ENCODE data around the gene SDHAF2.
"Not testable (repeated sequence)": the region's sequence is repeated elsewhere in the genome, so short reads cannot be mapped to it uniquely, and the experiment has no call there.

Gene SDHAF2

GRCh38 chr11:61413496-61413895 is 16.4 kb upstream of the SDHAF2 start:
- H3K27ac Mint-ChIP-seq: peak overlapping the region; percentile 72
- no peaks in the 10 kb centered on the region for H3K9me3 Mint-ChIP-seq
- peaks cover 28% of the 10 kb centered on the region for H3K4me1 Mint-ChIP-seq (ENCODE audit: low read depth)
- DNase-seq: no peak
- H3K36me3 Mint-ChIP-seq (ENCODE audit: low read depth): peaks cover 98% of the 10 kb centered on the region
- H3K4me3 Mint-ChIP-seq: no peak overlapping the region
- H3K27me3 Mint-ChIP-seq: no peaks in the 10 kb centered on the region

GRCh38 chr11:61414547-61414946 is 15.4 kb upstream of the SDHAF2 start:
- Mint-ChIP-seq H3K27ac (peak overlapping the region; percentile 76), H3K4me3 (no peak overlapping the region)

GRCh38 chr11:61415381-61415780 is 14.5 kb upstream of the SDHAF2 start:
- Mint-ChIP-seq H3K36me3 (ENCODE audit: low read depth) (peaks cover 98% of the 10 kb centered on the region), H3K4me1 (ENCODE audit: low read depth) (peaks cover 46% of the 10 kb centered on the region), H3K27ac (peak overlapping the region; percentile 76), H3K9me3 (no peaks in the 10 kb centered on the region), H3K27me3 (no peaks in the 10 kb centered on the region), H3K4me3 (no peak overlapping the region)
- no peak for DNase-seq

More at GRCh38 chr11:61414547-61414946, 15.4 kb upstream of the SDHAF2 start:
- no peak for DNase-seq
- Mint-ChIP-seq H3K9me3 (no peaks in the 10 kb centered on the region), H3K27me3 (no peaks in the 10 kb centered on the region), H3K36me3 (ENCODE audit: low read depth) (peaks cover 98% of the 10 kb centered on the region), H3K4me1 (ENCODE audit: low read depth) (peaks cover 37% of the 10 kb centered on the region)

DNA sequence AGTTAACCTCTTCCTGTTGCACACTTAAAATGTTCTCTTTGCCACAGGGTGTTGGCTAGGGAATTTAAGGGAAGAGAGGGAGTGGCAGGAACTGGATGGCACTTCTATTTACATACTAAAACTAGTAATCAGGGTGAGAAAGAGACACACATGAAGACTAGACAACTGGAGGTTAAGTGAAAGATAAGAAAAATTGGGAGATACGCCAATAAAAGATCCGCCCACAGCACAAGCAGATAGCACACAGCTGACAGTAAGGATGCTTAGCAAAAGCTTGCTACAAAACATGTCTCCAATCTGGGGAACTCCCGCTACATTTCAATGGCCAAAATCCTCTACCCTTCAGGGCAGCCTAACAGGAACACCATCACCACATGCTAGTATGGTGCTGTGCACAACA is 13.0 kb upstream of the SDHAF2 start:
- H3K9me3 Mint-ChIP-seq: no peaks in the 10 kb centered on the region
- no peaks in the 10 kb centered on the region for H3K27me3 Mint-ChIP-seq
- no peak overlapping the region for H3K4me3 Mint-ChIP-seq
- DNase-seq: no peak
- H3K27ac Mint-ChIP-seq: peak overlapping the region; percentile 85
- peaks cover 55% of the 10 kb centered on the region for H3K4me1 Mint-ChIP-seq (ENCODE audit: low read depth)
- H3K36me3 Mint-ChIP-seq (ENCODE audit: low read depth): peaks cover 98% of the 10 kb centered on the region

- peaks cover 62% of the 10 kb centered on the region for H3K4me1 Mint-ChIP-seq (ENCODE audit: low read depth)
Observed at GRCh38 chr11:61417670-61418069, 12.3 kb upstream of the SDHAF2 start.

DNA sequence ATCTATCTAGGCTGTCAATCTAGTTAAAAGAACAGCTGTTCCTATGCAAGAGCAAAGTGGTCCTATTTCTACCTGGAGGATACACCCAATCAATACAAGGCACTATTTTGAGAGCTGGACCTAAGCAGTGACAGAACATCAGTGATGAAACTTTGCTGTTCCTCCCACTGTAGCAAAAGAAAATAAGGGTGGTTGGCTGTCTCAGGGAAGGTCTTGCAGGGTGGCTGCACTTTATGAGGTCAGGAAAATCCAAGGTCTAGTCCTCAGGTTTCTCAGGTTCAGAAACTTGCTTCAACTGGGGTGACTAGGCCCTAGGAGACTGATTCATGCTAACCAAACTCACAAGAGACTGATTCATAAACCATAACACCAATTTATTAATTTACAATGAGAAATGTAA is 11.8 kb upstream of the SDHAF2 start:
- H3K4me1 Mint-ChIP-seq (ENCODE audit: low read depth): peaks cover 63% of the 10 kb centered on the region
- H3K27me3 Mint-ChIP-seq: no peaks in the 10 kb centered on the region
- H3K4me3 Mint-ChIP-seq: no peak overlapping the region
- no peak for DNase-seq
- peak overlapping the region; percentile 85 for H3K27ac Mint-ChIP-seq
- H3K36me3 Mint-ChIP-seq (ENCODE audit: low read depth): peaks cover 97% of the 10 kb centered on the region
- H3K9me3 Mint-ChIP-seq: no peaks in the 10 kb centered on the region

More at GRCh38 chr11:61417670-61418069, 12.3 kb upstream of the SDHAF2 start:
- DNase-seq: no peak
- Mint-ChIP-seq H3K27me3 (no peaks in the 10 kb centered on the region), H3K27ac (peak overlapping the region; percentile 85), H3K36me3 (ENCODE audit: low read depth) (peaks cover 98% of the 10 kb centered on the region), H3K4me3 (no peak overlapping the region), H3K9me3 (no peaks in the 10 kb centered on the region)

DNA sequence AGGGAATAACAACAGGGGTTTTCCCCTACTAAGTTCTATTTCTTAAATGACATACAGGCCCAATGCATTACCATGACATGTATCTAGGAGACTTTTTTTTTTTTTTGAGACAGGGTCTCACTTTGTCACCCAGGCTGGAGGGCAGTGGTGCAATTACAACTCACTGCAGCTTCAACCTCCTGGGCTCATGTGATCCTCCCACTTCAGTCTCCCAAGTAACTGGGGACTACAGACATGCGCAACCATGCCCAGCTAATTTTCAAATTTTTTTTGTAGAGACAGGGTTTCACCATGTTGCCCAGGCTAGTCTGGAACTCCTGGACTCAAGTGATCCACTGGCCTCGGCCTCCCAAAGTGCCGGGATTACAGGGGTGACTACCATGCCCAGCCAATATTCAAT is 7.7 kb upstream of the SDHAF2 start:
- Mint-ChIP-seq H3K27ac (peak overlapping the region; percentile 44), H3K27me3 (no peaks in the 10 kb centered on the region), H3K36me3 (ENCODE audit: low read depth) (peaks cover 98% of the 10 kb centered on the region), H3K4me1 (ENCODE audit: low read depth) (peaks cover 81% of the 10 kb centered on the region), H3K9me3 (no peaks in the 10 kb centered on the region), H3K4me3 (no peak overlapping the region)
- no peak for DNase-seq

DNA sequence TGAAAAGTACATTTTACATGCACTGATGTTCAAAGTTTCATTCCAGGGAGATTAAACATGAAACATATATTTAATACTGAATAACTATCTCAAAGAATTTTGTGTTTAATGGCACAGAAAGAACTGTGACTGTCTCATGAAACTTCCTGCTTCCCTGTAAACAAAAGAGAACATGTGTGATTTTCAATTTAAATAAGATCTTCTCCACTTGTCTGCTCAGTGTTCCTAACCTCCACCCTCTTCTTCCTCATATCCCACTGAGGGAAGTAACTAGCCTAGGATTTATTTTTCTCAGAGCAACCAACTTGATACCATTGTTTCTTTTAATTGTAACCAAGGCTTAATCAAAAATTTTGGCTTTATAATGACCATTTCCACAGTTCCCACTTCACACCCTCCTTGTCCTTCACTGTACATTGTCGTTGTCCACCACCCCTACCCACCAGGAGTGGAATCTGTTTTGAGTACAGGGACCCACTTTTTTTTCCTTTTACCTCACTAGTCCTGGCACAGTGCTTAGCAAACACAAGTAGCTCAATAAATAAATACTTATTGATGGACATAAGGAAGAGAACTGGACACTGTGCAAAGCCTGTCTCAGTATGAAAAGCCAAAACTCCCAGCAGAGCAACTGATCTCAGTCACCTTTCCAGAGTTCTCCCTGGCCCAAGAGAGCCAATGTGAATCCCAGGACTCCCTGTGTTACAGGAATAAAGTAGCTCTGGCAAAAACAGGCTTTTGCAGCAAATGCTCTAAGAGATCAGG is 4.4 kb upstream of the SDHAF2 start:
- H3K27ac Mint-ChIP-seq: peak overlapping the region; percentile 79
- DNase-seq: no peak
- peaks cover 67% of the 10 kb centered on the region for H3K4me1 Mint-ChIP-seq (ENCODE audit: low read depth)
- H3K36me3 Mint-ChIP-seq (ENCODE audit: low read depth): peaks cover 97% of the 10 kb centered on the region
- no peaks in the 10 kb centered on the region for H3K27me3 Mint-ChIP-seq
- H3K9me3 Mint-ChIP-seq: no peaks in the 10 kb centered on the region
- H3K4me3 Mint-ChIP-seq: no peak overlapping the region

DNA sequence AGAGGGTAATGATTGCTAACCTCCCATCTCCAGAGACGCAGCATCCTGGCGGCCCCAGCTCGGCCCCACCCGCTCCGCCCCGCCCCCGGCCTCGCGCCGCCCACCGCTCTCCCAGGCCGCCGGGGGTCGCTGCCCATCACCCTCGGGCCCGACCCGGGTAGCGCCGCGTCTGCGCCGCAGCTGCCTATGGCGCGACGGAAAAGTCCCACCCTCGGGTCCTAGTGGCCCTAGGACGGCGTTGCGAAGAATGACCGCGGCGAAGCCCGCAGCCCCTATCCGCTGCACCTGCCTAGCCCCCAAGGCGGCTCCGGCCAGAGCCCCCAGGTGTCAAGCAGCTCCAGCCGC is 606 bp upstream of the SDHAF2 start:
- peaks cover 71% of the 10 kb centered on the region for H3K4me1 Mint-ChIP-seq (ENCODE audit: low read depth)
- no peaks in the 10 kb centered on the region for H3K27me3 Mint-ChIP-seq
- H3K27ac Mint-ChIP-seq: peak overlapping the region; percentile 99
- H3K4me3 Mint-ChIP-seq: peak overlapping the region; percentile 97
- peaks cover 84% of the 10 kb centered on the region for H3K36me3 Mint-ChIP-seq (ENCODE audit: low read depth)
- DNase-seq: peak; percentile 83
- H3K9me3 Mint-ChIP-seq: no peaks in the 10 kb centered on the region

DNA sequence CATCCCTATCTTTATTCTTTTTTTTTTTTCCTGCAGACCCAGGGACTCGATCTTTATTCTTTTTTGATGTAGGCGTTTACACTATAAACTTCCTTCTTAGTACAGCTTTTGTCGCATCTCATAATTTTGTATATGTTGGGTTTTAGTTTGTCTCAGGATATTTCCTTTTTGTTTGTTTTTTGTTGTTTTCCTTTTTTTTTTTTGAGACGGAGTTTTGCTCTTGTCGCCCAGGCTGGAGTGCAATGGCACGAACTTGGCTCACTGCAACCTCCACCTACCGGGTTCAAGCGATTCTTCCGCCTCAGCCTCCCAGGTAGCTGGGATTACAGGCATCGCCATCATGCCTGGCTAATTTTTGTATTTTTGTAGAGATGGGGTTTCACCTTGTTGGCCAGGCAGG is 915 bp downstream of the SDHAF2 start:
- Mint-ChIP-seq H3K4me3 (peak overlapping the region; percentile 97), H3K27ac (peak overlapping the region; percentile 99), H3K4me1 (ENCODE audit: low read depth) (peaks cover 67% of the 10 kb centered on the region), H3K36me3 (ENCODE audit: low read depth) (peaks cover 78% of the 10 kb centered on the region)
- not testable (repeated sequence) for H3K27me3 Mint-ChIP-seq, H3K9me3 Mint-ChIP-seq, DNase-seq

DNA sequence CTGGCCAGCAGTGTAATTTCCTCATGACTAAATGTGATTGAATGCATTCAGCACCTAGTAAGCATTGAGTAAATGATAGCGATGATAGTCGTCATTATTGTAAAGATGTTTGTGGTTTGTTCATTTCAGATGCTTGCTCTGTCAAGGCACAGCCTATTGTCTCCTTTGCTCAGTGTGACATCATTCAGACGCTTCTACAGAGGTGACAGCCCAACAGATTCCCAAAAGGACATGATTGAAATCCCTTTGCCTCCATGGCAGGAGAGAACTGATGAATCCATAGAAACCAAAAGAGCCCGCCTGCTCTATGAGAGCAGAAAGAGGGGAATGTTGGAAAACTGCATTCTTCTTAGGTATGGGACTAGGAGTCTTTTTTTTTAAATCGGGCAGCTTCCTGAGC is 7.6 kb downstream of the SDHAF2 start:
- Mint-ChIP-seq H3K4me3 (no peak overlapping the region), H3K4me1 (ENCODE audit: low read depth) (peaks cover 38% of the 10 kb centered on the region), H3K27me3 (no peaks in the 10 kb centered on the region), H3K27ac (peak overlapping the region; percentile 9), H3K9me3 (no peaks in the 10 kb centered on the region), H3K36me3 (ENCODE audit: low read depth) (peaks cover 83% of the 10 kb centered on the region)
- DNase-seq: no peak

DNA sequence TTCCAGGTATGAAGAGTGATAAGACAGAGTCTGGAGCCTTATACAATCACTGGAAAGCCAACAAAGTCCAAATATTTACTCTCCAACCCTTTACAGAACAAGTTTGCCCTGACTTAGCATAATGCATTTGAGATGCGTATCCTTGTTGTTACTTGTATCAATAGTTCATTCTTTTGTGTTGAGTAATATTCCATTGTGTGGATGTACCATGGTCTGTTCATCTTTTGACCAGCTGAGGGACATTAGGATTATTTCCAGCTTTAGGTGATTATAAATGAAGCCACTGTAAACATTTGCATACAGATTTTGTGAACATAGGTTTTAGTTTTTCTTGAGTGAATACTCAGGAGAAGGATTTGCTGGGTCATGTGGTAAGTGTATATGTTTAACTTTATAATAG is 9.7 kb downstream of the SDHAF2 start:
- no peak for DNase-seq
- H3K27ac Mint-ChIP-seq: peak overlapping the region; percentile 22
- peaks cover 92% of the 10 kb centered on the region for H3K36me3 Mint-ChIP-seq (ENCODE audit: low read depth)
- H3K4me3 Mint-ChIP-seq: no peak overlapping the region
- peaks cover 30% of the 10 kb centered on the region for H3K4me1 Mint-ChIP-seq (ENCODE audit: low read depth)
- H3K9me3 Mint-ChIP-seq: no peaks in the 10 kb centered on the region
- H3K27me3 Mint-ChIP-seq: no peaks in the 10 kb centered on the region

DNA sequence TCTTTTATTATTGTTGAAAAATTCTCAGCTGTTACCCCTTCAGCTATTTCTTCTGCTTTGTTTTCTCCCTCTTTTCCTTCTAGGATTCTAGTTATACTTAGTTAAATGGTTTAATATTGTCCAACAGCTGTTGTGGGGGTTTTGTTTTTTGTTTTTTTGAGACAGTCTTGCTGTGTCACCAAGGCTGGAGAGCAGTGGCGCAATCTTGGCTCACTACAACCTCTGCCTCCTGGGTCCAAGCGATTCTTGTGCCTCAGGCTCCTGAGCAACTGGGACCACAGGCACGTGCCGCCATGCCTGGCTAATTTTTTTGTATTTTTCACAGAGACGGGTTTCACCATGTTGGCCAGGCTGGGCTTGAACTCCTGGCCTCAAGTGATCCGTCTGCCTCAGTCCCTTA is 12.7 kb downstream of the SDHAF2 start:
- no peaks in the 10 kb centered on the region for H3K27me3 Mint-ChIP-seq
- DNase-seq: no peak
- H3K27ac Mint-ChIP-seq: peak overlapping the region; percentile 78
- H3K9me3 Mint-ChIP-seq: no peaks in the 10 kb centered on the region
- no peak overlapping the region for H3K4me3 Mint-ChIP-seq
- H3K36me3 Mint-ChIP-seq (ENCODE audit: low read depth): peaks cover 98% of the 10 kb centered on the region
- H3K4me1 Mint-ChIP-seq (ENCODE audit: low read depth): peaks cover 33% of the 10 kb centered on the region

- peaks cover 97% of the 10 kb centered on the region for H3K36me3 Mint-ChIP-seq (ENCODE audit: low read depth)
Observed at GRCh38 chr11:61445516-61445915, 15.6 kb downstream of the SDHAF2 start.

GRCh38 chr11:61446211-61446651 is 16.3 kb downstream of the SDHAF2 start:
- Mint-ChIP-seq H3K36me3 (ENCODE audit: low read depth) (peaks cover 97% of the 10 kb centered on the region), H3K4me3 (no peak overlapping the region), H3K27ac (peak overlapping the region; percentile 78), H3K9me3 (no peaks in the 10 kb centered on the region), H3K27me3 (no peaks in the 10 kb centered on the region), H3K4me1 (ENCODE audit: low read depth) (peaks cover 49% of the 10 kb centered on the region)
- peak; percentile 82 for DNase-seq

More at GRCh38 chr11:61445516-61445915, 15.6 kb downstream of the SDHAF2 start:
- H3K4me3 Mint-ChIP-seq: no peak overlapping the region
- H3K27me3 Mint-ChIP-seq: no peaks in the 10 kb centered on the region
- H3K4me1 Mint-ChIP-seq (ENCODE audit: low read depth): peaks cover 49% of the 10 kb centered on the region
- peak overlapping the region; percentile 78 for H3K27ac Mint-ChIP-seq
- DNase-seq: no peak
- H3K9me3 Mint-ChIP-seq: no peaks in the 10 kb centered on the region
